Measurements from ENCODE around the gene HORMAD1.
"Not testable (repeated sequence)": the region's sequence is repeated elsewhere in the genome, so short reads cannot be mapped to it uniquely, and the experiment has no call there.

Gene HORMAD1

GRCh38 chr1:150720703-150721102, at the start of gene HORMAD1:
Gene HORMAD1 (minus strand): TSS chr1:150720895. CDS start chr1:150719505, 1,390 bp downstream.
- peaks cover 6% of the 10 kb centered on the region for H3K4me1 Mint-ChIP-seq
- H3K9me3 Mint-ChIP-seq = no peaks in the 10 kb centered on the region
- no peak within 1 kb of the TSS for H3K27ac Mint-ChIP-seq (ENCODE audit: low read depth)
- no peaks in the 10 kb centered on the region for H3K27me3 Mint-ChIP-seq
- H3K36me3 Mint-ChIP-seq (ENCODE audit: insufficient read depth) = peaks cover 1% of the 10 kb centered on the region
- ATAC-seq (replicated peaks; ENCODE audit: extremely low read depth, poor library complexity, severe bottlenecking) = no peak
- DNase-seq (ENCODE audit: low spot score in 2 of 2) = no peak
- no peak within 1 kb of the TSS for H3K4me3 Mint-ChIP-seq

- H3K4me1 Mint-ChIP-seq = peaks cover 49% of the 10 kb centered on the region
- not testable (repeated sequence) for H3K27me3 Mint-ChIP-seq; DNase-seq (ENCODE audit: low spot score in 2 of 2); ATAC-seq (replicated peaks; ENCODE audit: extremely low read depth, poor library complexity, severe bottlenecking); H3K9me3 Mint-ChIP-seq; H3K36me3 Mint-ChIP-seq (ENCODE audit: insufficient read depth)
- H3K27ac Mint-ChIP-seq (ENCODE audit: low read depth) = peak overlapping the region; percentile 75
- peak overlapping the region; percentile 7 for H3K4me3 Mint-ChIP-seq
Measured at GRCh38 chr1:150767704-150768103, 47.0 kb upstream of the HORMAD1 start.

- peak overlapping the region; percentile 99 for H3K27ac Mint-ChIP-seq (ENCODE audit: low read depth)
- H3K9me3 Mint-ChIP-seq; ATAC-seq (replicated peaks; ENCODE audit: extremely low read depth, poor library complexity, severe bottlenecking); H3K27me3 Mint-ChIP-seq; DNase-seq (ENCODE audit: low spot score in 2 of 2); H3K36me3 Mint-ChIP-seq (ENCODE audit: insufficient read depth): not testable (repeated sequence)
- peaks cover 51% of the 10 kb centered on the region for H3K4me1 Mint-ChIP-seq
- H3K4me3 Mint-ChIP-seq = peak overlapping the region; percentile 93
Measured at GRCh38 chr1:150765977-150766301, 45.2 kb upstream of the HORMAD1 start.

GRCh38 chr1:150765296-150765976, 44.7 kb upstream of the HORMAD1 start, which contains the start of gene CTSS:
Gene CTSS (minus strand): TSS chr1:150765778. CDS start chr1:150764763, 1,015 bp downstream.
- no peaks in the 10 kb centered on the region for H3K9me3 Mint-ChIP-seq
- peak within 1 kb of the TSS; percentile 93 for H3K4me3 Mint-ChIP-seq
- H3K27ac Mint-ChIP-seq (ENCODE audit: low read depth) = peak within 1 kb of the TSS; percentile 99
- ATAC-seq (replicated peaks; ENCODE audit: extremely low read depth, poor library complexity, severe bottlenecking) (peak; percentile 53), DNase-seq (ENCODE audit: low spot score in 2 of 2) (no peak)
- no peaks in the 10 kb centered on the region for H3K27me3 Mint-ChIP-seq
- peaks cover 51% of the 10 kb centered on the region for H3K4me1 Mint-ChIP-seq
- H3K36me3 Mint-ChIP-seq (ENCODE audit: insufficient read depth) = peaks cover 2% of the 10 kb centered on the region

- ATAC-seq (replicated peaks; ENCODE audit: extremely low read depth, poor library complexity, severe bottlenecking) (peak; percentile 63), DNase-seq (ENCODE audit: low spot score in 2 of 2) (no peak)
- peak overlapping the region; percentile 99 for H3K27ac Mint-ChIP-seq (ENCODE audit: low read depth)
Measured at GRCh38 chr1:150764617-150765101, 44.0 kb upstream of the HORMAD1 start.

GRCh38 chr1:150763018-150763417, 42.3 kb upstream of the HORMAD1 start:
- H3K36me3 Mint-ChIP-seq (ENCODE audit: insufficient read depth) = peaks cover 12% of the 10 kb centered on the region
- DNase-seq (ENCODE audit: low spot score in 2 of 2) (no peak), ATAC-seq (replicated peaks; ENCODE audit: extremely low read depth, poor library complexity, severe bottlenecking) (no peak)
- H3K4me3 Mint-ChIP-seq = peak overlapping the region; percentile 50
- H3K27ac Mint-ChIP-seq (ENCODE audit: low read depth) = no peak overlapping the region
- no peaks in the 10 kb centered on the region for H3K9me3 Mint-ChIP-seq
- H3K27me3 Mint-ChIP-seq = no peaks in the 10 kb centered on the region
- peaks cover 64% of the 10 kb centered on the region for H3K4me1 Mint-ChIP-seq

More at GRCh38 chr1:150764617-150765101, 44.0 kb upstream of the HORMAD1 start:
- peaks cover 57% of the 10 kb centered on the region for H3K4me1 Mint-ChIP-seq
- H3K27me3 Mint-ChIP-seq = no peaks in the 10 kb centered on the region
- peaks cover 5% of the 10 kb centered on the region for H3K36me3 Mint-ChIP-seq (ENCODE audit: insufficient read depth)
- H3K4me3 Mint-ChIP-seq = peak overlapping the region; percentile 93
- H3K9me3 Mint-ChIP-seq = no peaks in the 10 kb centered on the region

- H3K36me3 Mint-ChIP-seq (ENCODE audit: insufficient read depth) = peaks cover 17% of the 10 kb centered on the region
- DNase-seq (ENCODE audit: low spot score in 2 of 2) (no peak), ATAC-seq (replicated peaks; ENCODE audit: extremely low read depth, poor library complexity, severe bottlenecking) (no peak)
- H3K4me3 Mint-ChIP-seq = peak overlapping the region; percentile 50
- no peaks in the 10 kb centered on the region for H3K9me3 Mint-ChIP-seq
- peaks cover 64% of the 10 kb centered on the region for H3K4me1 Mint-ChIP-seq
- H3K27ac Mint-ChIP-seq (ENCODE audit: low read depth) = no peak overlapping the region
- no peaks in the 10 kb centered on the region for H3K27me3 Mint-ChIP-seq
Measured at GRCh38 chr1:150762552-150762951, 41.9 kb upstream of the HORMAD1 start.

- no peak overlapping the region for H3K27ac Mint-ChIP-seq (ENCODE audit: low read depth)
- DNase-seq (ENCODE audit: low spot score in 2 of 2) = no peak
- H3K36me3 Mint-ChIP-seq (ENCODE audit: insufficient read depth) = peaks cover 22% of the 10 kb centered on the region
- H3K27me3 Mint-ChIP-seq = no peaks in the 10 kb centered on the region
- peak overlapping the region; percentile 50 for H3K4me3 Mint-ChIP-seq
- H3K4me1 Mint-ChIP-seq = peaks cover 64% of the 10 kb centered on the region
- no peaks in the 10 kb centered on the region for H3K9me3 Mint-ChIP-seq
- ATAC-seq (replicated peaks; ENCODE audit: extremely low read depth, poor library complexity, severe bottlenecking) = no peak
Measured at GRCh38 chr1:150761801-150762200, 41.1 kb upstream of the HORMAD1 start.

- no peak for DNase-seq (ENCODE audit: low spot score in 2 of 2)
- peaks cover 54% of the 10 kb centered on the region for H3K4me1 Mint-ChIP-seq
- H3K27ac Mint-ChIP-seq (ENCODE audit: low read depth) = no peak overlapping the region
- peaks cover 28% of the 10 kb centered on the region for H3K36me3 Mint-ChIP-seq (ENCODE audit: insufficient read depth)
- no peak overlapping the region for H3K4me3 Mint-ChIP-seq
- no peak for ATAC-seq (replicated peaks; ENCODE audit: extremely low read depth, poor library complexity, severe bottlenecking)
- H3K9me3 Mint-ChIP-seq = no peaks in the 10 kb centered on the region
- H3K27me3 Mint-ChIP-seq = no peaks in the 10 kb centered on the region
Measured at GRCh38 chr1:150760013-150760412, 39.3 kb upstream of the HORMAD1 start.

GRCh38 chr1:150753416-150753815, 32.7 kb upstream of the HORMAD1 start:
- Mint-ChIP-seq H3K36me3 (ENCODE audit: insufficient read depth) (peaks cover 69% of the 10 kb centered on the region), H3K9me3 (no peaks in the 10 kb centered on the region), H3K4me1 (no peaks in the 10 kb centered on the region), H3K4me3 (no peak overlapping the region), H3K27ac (ENCODE audit: low read depth) (no peak overlapping the region), H3K27me3 (no peaks in the 10 kb centered on the region)
- DNase-seq (ENCODE audit: low spot score in 2 of 2) = no peak
- no peak for ATAC-seq (replicated peaks; ENCODE audit: extremely low read depth, poor library complexity, severe bottlenecking)

GRCh38 chr1:150751443-150751842, 30.7 kb upstream of the HORMAD1 start:
- peaks cover 53% of the 10 kb centered on the region for H3K36me3 Mint-ChIP-seq (ENCODE audit: insufficient read depth)
- ATAC-seq (replicated peaks; ENCODE audit: extremely low read depth, poor library complexity, severe bottlenecking) (no peak), DNase-seq (ENCODE audit: low spot score in 2 of 2) (no peak)
- H3K27me3 Mint-ChIP-seq = no peaks in the 10 kb centered on the region
- no peak overlapping the region for H3K27ac Mint-ChIP-seq (ENCODE audit: low read depth)
- H3K4me1 Mint-ChIP-seq = no peaks in the 10 kb centered on the region
- no peak overlapping the region for H3K4me3 Mint-ChIP-seq
- no peaks in the 10 kb centered on the region for H3K9me3 Mint-ChIP-seq

- no peaks in the 10 kb centered on the region for H3K9me3 Mint-ChIP-seq
- H3K27ac Mint-ChIP-seq (ENCODE audit: low read depth) = no peak overlapping the region
- ATAC-seq (replicated peaks; ENCODE audit: extremely low read depth, poor library complexity, severe bottlenecking) = no peak
- H3K27me3 Mint-ChIP-seq = no peaks in the 10 kb centered on the region
- H3K4me1 Mint-ChIP-seq = no peaks in the 10 kb centered on the region
- no peak for DNase-seq (ENCODE audit: low spot score in 2 of 2)
- peaks cover 47% of the 10 kb centered on the region for H3K36me3 Mint-ChIP-seq (ENCODE audit: insufficient read depth)
- H3K4me3 Mint-ChIP-seq = no peak overlapping the region
Measured at GRCh38 chr1:150749720-150750311, 29.1 kb upstream of the HORMAD1 start.

Data from central memory CD8-positive, alpha-beta T cell (primary cell).